Adrenal gland (tissue), 12 donors: ENCODE results near the gene ADGRD2. TPM values are rescaled to one million over a fixed set of nuclear protein-coding genes. Genes with fewer than 3 reads are reported as not detected.

ENCODE experiments used
- DNase-seq, 7 donors: peaks; one replicate each; pipeline ENCODE4 v3.0.0-alpha.2; 2019 to 2020
- H3K27ac ChIP-seq, 5 donors: fragments of 200-600 bp; sonication (generic) in 4 of 5; 1 replicate in 3 of 5; 2 replicates in 2 of 5; pipeline versions ENCODE4 v1.5.1 to v1.8.0; 2016 to 2020; ENCODE audit warnings: mild to moderate bottlenecking in 1 of 5
- H3K27me3 ChIP-seq: fragments of 200-600 bp; 2 replicates; pipeline ENCODE4 v1.8.0; 2021
- H3K36me3 ChIP-seq, 2 donors: fragments of 200-600 bp; replicated peaks in 1 of 2; 1 replicate in 1 of 2; 2 replicates in 1 of 2; pipeline versions ENCODE4 v1.5.1 to v1.8.0; 2018 to 2022
- H3K4me1 ChIP-seq, 2 donors: fragments of 200-600 bp; replicated peaks in 1 of 2; 1 replicate in 1 of 2; 2 replicates in 1 of 2; pipeline versions ENCODE4 v1.5.1 to v1.8.0; 2018 to 2021
- H3K4me3 ChIP-seq, 4 donors: fragments of 200-600 bp; sonication (generic) in 3 of 4; one replicate each; pipeline ENCODE4 v1.5.1; 2016 to 2018
- H3K9me3 ChIP-seq, 3 donors: fragments of 200-600 bp; sonication (generic) in 1 of 3; replicated peaks in 1 of 3; 1 replicate in 2 of 3; 2 replicates in 1 of 3; pipeline versions ENCODE4 v1.5.1 to v1.8.0; 2016 to 2021
- POLR2A ChIP-seq, 2 donors: fragments of 450-650 bp; IDR thresholded peaks; one replicate each; pipeline ENCODE4 v1.6.1; 2017; ENCODE audit warnings: antibody characterized with exemption in 2 of 2, mild to moderate bottlenecking in 2 of 2, moderate library complexity in 1 of 2
- WGBS, 4 donors: extraction: QIAGEN DNeasy Blood & Tissue Kit in 2 of 4; methylation state at CpG; one replicate each; pipeline versions ENCODE4 v1.1.5 to v1.1.7; 2013 to 2017; 5-methylcytosine and 5-hydroxymethylcytosine counted together
- intact Hi-C, 2 donors: fragments of 100-400 bp; cut with DNase I; formaldehyde crosslinking; loops; one replicate each; pipeline versions ENCODE4 v1.14.1 to v1.15.0; 2022 to 2023
- polyA plus RNA-seq, 3 donors: library from polyadenylated mRNA; stranded (reverse); fragments of 200-250 nt in 2 of 3; fragments of 350-450 nt in 1 of 3; fragmentation: Illumina TruSeq in 1 of 3; extraction: RNeasy Lipid Tissue Mini Kit (QIAGEN cat#74804) in 1 of 3; gene quantifications; one replicate each; pipeline ENCODE4 v1.2.3, GENCODE V29; 2013 to 2014
- total RNA-seq, 9 donors: library from RNA; depleted of rRNA in 4 of 9; stranded (reverse); fragments of >200 nt in 4 of 9; fragments of 120-200 nt in 1 of 9; fragmentation: NEBNext Ultra II Directional in 1 of 9; extraction: Animal tissue kit (Norgen Biotek cat#: 25700) in 1 of 9; gene quantifications; one replicate each; pipeline versions ENCODE4 v1.1.0 to v1.2.4, GENCODE V29; 2013 to 2023
- TF ChIP-seq, protein P1 (sequence below), 6 experiments: fragments of 450-650 bp in 4 of 6; fragments of 200-600 bp in 2 of 6; sonication (generic) in 1 of 6; IDR thresholded peaks; 1 replicate in 5 of 6; 2 replicates in 1 of 6; pipeline versions ENCODE4 v1.5.1 to v1.8.0; 2016 to 2021; ENCODE audit warnings: antibody characterized with exemption in 6 of 6, mild to moderate bottlenecking in 2 of 6, moderate library complexity in 1 of 6
- donor health status: healthy with polysubstance abuse.
- donor health status: Bipolar disorder and iron deficiency.
- donor health status: DM: yes; HTN: yes; CAD: no.
- donor health status: DM: no; HTN: no; CAD: no.
- donor health status: DM: no; HTN: no; CAD: no.
- donor health status: DM: yes; HTN: yes; CAD: no.

Gene ADGRD2
- total and polyA plus RNA-seq, 12 donors: 0.16 to 4.4 (median 0.46) TPM; not detected in 4

DNA sequence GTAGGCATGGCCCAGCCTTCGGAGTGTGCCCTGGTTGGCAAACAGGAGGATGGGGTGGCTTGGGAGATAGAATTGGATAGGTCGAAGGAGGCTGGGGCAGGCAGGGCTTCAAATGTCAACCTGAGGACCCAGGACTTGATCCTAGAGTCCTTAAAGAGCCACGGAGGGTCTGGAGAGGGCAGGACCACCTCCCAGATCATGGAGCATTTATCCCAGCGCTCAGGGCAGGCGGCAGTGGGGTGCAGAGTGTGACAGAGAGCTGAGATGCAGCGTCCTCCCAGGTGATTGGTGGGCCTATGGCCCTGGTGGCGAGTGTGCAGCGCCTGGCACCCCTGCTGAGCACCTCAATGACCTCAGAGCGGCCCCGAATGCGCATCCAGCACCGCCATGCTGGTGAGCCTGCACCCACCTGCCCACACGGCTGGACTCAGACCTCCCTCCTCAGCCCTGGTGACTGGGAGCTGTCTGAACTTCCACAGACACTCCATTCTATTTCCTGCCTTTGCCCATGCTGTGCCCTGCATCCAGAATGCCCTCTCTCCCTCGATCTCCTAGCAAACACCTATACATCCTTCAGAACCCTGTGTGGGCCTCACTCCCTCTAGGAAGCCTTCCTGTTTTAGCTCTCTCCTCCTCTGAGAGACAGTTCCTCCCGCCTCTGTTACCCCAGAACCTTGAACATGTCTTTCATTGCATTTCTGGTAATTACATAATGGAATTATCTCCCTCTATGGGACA lies 6.3 kb downstream of the ADGRD2 start:
- Histone ChIP-seq H3K36me3 (no peaks in the 10 kb centered on the region), H3K27me3 (peaks cover 10% of the 10 kb centered on the region), H3K27ac (no peak overlapping the region), H3K4me3 (no peak overlapping the region), H3K4me1 (peaks cover 2 to 5% of the 10 kb centered on the region in 2 donors), H3K9me3 (no peaks in the 10 kb centered on the region)
- intact Hi-C loops: no loop called here
- no peak for TF ChIP-seq POLR2A (IDR thresholded peaks at IDR 0.05)
- TF ChIP-seq, protein P1, sequence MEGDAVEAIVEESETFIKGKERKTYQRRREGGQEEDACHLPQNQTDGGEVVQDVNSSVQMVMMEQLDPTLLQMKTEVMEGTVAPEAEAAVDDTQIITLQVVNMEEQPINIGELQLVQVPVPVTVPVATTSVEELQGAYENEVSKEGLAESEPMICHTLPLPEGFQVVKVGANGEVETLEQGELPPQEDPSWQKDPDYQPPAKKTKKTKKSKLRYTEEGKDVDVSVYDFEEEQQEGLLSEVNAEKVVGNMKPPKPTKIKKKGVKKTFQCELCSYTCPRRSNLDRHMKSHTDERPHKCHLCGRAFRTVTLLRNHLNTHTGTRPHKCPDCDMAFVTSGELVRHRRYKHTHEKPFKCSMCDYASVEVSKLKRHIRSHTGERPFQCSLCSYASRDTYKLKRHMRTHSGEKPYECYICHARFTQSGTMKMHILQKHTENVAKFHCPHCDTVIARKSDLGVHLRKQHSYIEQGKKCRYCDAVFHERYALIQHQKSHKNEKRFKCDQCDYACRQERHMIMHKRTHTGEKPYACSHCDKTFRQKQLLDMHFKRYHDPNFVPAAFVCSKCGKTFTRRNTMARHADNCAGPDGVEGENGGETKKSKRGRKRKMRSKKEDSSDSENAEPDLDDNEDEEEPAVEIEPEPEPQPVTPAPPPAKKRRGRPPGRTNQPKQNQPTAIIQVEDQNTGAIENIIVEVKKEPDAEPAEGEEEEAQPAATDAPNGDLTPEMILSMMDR (IDR thresholded peaks at IDR 0.05): no peak
- peak in 1 of 7 donors; percentile 6 for DNase-seq
- 73 to 86% (median 82%) methylated on average over 7 to 15 of the region's 15 CpGs for whole genome bisulfite sequencing, 4 donors

DNA sequence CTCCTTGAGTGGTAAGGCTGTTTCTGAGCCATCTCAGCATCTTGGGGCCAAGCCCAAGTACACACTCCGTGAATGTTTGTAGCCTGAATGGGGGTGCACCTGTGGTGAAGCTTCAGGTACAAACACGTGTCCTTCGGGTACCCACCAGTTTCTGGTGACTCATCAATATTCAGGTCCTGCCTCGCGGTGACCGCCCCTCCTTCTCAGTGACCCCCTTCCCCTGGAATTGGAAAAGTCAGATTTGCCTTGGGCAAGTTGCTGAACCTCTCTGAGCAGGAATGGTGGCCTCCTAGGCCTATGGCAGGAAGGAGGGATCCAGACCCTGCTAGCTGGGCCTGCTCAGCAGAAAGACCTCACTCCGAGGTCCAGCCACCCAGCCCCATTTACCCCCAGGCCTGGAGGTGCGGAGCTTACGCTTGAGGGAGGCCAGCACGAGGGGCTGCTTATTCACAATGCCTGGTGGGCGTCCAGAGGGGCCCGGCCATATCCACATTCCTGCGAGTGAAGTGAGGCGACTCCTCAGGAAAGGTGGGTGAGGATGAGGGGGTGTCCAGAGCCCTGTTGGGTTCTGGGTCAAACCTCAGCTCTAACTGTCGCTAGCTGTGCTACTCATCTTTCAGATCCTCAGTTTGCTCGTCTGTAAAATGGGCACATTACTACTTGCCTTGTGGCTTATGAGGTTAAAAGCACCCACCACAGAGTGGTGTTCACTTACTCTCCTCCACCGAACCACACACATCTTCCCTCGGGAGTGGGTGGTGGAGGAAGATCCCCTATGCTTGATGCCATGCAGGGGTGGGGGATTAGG lies 7.0 kb downstream of the ADGRD2 start:
- no peak for TF ChIP-seq POLR2A (IDR thresholded peaks at IDR 0.05)
- TF ChIP-seq, protein P1 (IDR thresholded peaks at IDR 0.05): no peak
- no peaks in the 10 kb centered on the region for H3K4me1 ChIP-seq
- intact Hi-C loops: no loop called here
- WGBS, 4 donors: 80 to 88% (median 85%) methylated on average over 12 to 18 of the region's 18 CpGs
- no peak overlapping the region for H3K27ac ChIP-seq
- no peaks in the 10 kb centered on the region for H3K36me3 ChIP-seq
- H3K4me3 ChIP-seq: no peak overlapping the region
- peaks cover 10% of the 10 kb centered on the region for H3K27me3 ChIP-seq
- peak in 1 of 7 donors; percentile 9 for DNase-seq
- no peaks in the 10 kb centered on the region for H3K9me3 ChIP-seq

DNA sequence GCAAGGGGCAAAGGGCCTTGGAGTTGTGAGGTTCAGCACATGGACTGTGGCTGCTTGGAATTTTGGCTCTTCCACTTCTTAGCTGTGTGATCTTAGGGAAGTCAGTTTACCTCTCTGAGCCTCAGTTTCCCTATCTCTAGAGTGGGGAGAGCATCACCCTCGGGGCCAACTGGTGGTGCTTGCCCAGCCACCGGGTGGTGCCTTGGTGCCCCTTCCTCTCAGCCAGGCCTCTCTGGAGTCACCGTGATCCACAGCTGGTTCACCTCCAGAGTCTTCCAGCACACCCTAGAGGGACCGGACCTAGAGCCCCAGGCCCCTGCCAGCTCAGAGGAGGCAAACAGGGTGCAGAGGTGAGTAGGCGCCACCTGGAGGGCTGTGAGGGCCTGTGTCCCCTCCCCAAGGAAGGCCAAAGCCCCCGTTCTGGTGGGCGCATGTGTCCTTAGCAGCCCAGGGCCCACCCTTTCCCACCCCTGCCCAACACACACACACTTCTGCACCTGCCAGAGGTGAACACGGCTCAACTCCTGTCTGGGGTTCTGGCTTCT lies 7.7 kb downstream of the ADGRD2 start:
- TF ChIP-seq POLR2A (IDR thresholded peaks at IDR 0.05): no peak
- TF ChIP-seq, protein P1 (IDR thresholded peaks at IDR 0.05): no peak

DNA sequence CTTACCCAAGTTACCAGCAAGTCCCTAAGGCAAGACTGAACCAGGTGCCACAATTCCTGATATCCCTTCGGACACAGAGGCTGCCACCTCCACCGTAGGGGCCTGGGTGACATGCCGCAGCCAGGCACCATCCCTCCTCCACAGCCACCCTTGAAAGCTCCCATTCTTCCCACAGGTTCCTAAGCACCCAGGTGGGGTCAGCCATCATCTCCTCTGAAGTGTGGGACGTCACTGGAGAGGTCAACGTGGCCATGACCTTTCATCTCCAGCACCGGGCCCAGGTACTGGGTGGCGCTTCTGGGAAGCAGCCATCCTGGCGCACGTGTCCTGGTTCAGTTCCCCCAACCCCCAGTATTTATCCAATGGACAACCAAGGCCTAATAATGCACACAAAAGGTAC lies 8.2 kb downstream of the ADGRD2 start:
- TF ChIP-seq POLR2A (IDR thresholded peaks at IDR 0.05): no peak
- TF ChIP-seq, protein P1 (IDR thresholded peaks at IDR 0.05): no peak
- Histone ChIP-seq H3K9me3 (no peaks in the 10 kb centered on the region), H3K4me1 (no peaks in the 10 kb centered on the region), H3K27me3 (peaks cover under 1% of the 10 kb centered on the region), H3K36me3 (no peaks in the 10 kb centered on the region), H3K27ac (no peak overlapping the region), H3K4me3 (no peak overlapping the region)
- WGBS, 4 donors: 75 to 100% (median 87%) methylated on average over 3 to 9 of the region's 9 CpGs
- intact Hi-C loops: no loop called here
- no peak for DNase-seq

More for the DNA sequence above, 7.7 kb downstream of the ADGRD2 start:
- peaks cover 6% of the 10 kb centered on the region for H3K27me3 ChIP-seq
- no peak overlapping the region for H3K27ac ChIP-seq
- intact Hi-C loops: no loop called here
- H3K4me1 ChIP-seq: no peaks in the 10 kb centered on the region
- H3K9me3 ChIP-seq: no peaks in the 10 kb centered on the region
- no peaks in the 10 kb centered on the region for H3K36me3 ChIP-seq
- 78 to 87% (median 82%) methylated on average over 6 to 8 of the region's 8 CpGs for WGBS, 4 donors
- H3K4me3 ChIP-seq: no peak overlapping the region
- no peak for DNase-seq
